ENCODE data around the gene SYNE2.

DNA sequence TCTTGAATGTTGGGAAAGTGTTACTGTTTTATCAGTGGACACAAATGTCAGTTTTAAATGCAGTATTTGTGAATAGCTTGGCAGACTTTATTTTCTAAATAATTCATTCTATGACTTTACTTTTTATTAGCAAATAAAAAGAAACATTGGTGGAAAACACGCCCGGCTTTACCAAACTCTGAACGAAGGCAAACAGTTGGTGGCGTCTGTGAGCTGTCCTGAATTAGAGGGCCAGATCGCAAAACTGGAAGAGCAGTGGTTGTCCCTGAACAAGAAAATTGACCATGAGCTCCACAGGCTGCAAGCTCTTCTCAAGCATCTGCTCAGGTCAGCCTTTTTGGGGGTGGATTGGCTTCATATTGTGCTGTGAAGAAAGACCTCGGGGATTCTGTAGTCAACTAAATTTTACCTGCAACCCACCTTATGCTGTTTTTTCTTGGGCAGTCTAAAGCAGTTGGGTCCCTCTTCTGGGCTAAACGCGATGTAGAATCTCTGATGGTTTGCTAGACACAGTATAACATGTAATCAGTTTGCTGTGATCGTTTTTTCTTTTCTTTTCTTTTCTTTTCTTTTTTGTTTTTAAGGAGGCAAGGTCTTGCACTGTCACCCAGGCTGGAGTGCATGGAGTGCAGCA lies 285.0 kb downstream of the SYNE2 start:
- TF ChIP-seq, protein P1, sequence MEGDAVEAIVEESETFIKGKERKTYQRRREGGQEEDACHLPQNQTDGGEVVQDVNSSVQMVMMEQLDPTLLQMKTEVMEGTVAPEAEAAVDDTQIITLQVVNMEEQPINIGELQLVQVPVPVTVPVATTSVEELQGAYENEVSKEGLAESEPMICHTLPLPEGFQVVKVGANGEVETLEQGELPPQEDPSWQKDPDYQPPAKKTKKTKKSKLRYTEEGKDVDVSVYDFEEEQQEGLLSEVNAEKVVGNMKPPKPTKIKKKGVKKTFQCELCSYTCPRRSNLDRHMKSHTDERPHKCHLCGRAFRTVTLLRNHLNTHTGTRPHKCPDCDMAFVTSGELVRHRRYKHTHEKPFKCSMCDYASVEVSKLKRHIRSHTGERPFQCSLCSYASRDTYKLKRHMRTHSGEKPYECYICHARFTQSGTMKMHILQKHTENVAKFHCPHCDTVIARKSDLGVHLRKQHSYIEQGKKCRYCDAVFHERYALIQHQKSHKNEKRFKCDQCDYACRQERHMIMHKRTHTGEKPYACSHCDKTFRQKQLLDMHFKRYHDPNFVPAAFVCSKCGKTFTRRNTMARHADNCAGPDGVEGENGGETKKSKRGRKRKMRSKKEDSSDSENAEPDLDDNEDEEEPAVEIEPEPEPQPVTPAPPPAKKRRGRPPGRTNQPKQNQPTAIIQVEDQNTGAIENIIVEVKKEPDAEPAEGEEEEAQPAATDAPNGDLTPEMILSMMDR (conservative IDR thresholded peaks at IDR 0.05; ENCODE audit: low read length) = peak; percentile 61; the same call in 1 of the 2 replicates
- TF ChIP-seq EZH2phosphoT487 (IDR thresholded peaks at IDR 0.05; ENCODE audit: borderline replicate concordance, low read depth, low read length) = no peak
